Small intestine (tissue), 7 donors: ENCODE data around the gene TMEM37. TPM values are rescaled to one million over a fixed set of nuclear protein-coding genes. Genes with fewer than 3 reads are reported as not detected.

Source experiments
- DNase-seq, 2 donors: peaks; one replicate each; pipeline versions ENCODE4 v3.0.0 to v3.0.0-alpha.2; 2013
- FAIRE-seq: peaks from 2 replicates; lab custom pipeline; 2012; peaks lifted over from hg19 to GRCh38; lab: Jason Lieb, UNC
- H3K27ac ChIP-seq, 3 donors: one replicate each; pipeline ENCODE4 v1.5.1; 2013; ENCODE audit warnings: low read length in 2 of 3, mild to moderate bottlenecking in 2 of 3, control low read depth in 1 of 3, inconsistent platforms in 1 of 3, low read depth in 1 of 3, moderate library complexity in 1 of 3
- H3K27me3 ChIP-seq, 3 donors: one replicate each; pipeline ENCODE4 v1.6.1; 2013; ENCODE audit warnings: low read length in 3 of 3, inconsistent platforms in 1 of 3; ENCODE audit not compliant: control insufficient read depth in 3 of 3, insufficient read depth in 3 of 3
- H3K36me3 ChIP-seq, 3 donors: one replicate each; pipeline ENCODE4 v1.6.1; 2013; ENCODE audit warnings: low read length in 3 of 3, inconsistent platforms in 1 of 3, low read depth in 1 of 3, mild to moderate bottlenecking in 1 of 3, moderate library complexity in 1 of 3; ENCODE audit not compliant: control insufficient read depth in 3 of 3, insufficient read depth in 2 of 3
- H3K4me1 ChIP-seq, 3 donors: one replicate each; pipeline ENCODE4 v1.6.1; 2013; ENCODE audit warnings: low read length in 2 of 3, inconsistent platforms in 1 of 3, low read depth in 1 of 3, mild to moderate bottlenecking in 1 of 3, moderate library complexity in 1 of 3; ENCODE audit not compliant: control insufficient read depth in 3 of 3, insufficient read depth in 2 of 3
- H3K4me3 ChIP-seq, 3 donors: one replicate each; pipeline ENCODE4 v1.5.1; 2013; ENCODE audit warnings: low read length in 3 of 3, control low read depth in 1 of 3, inconsistent platforms in 1 of 3, low read depth in 1 of 3, mild to moderate bottlenecking in 1 of 3, moderate library complexity in 1 of 3
- H3K9me3 ChIP-seq, 2 donors: one replicate each; pipeline ENCODE4 v1.6.1; 2013; ENCODE audit warnings: low read depth in 1 of 2, low read length in 1 of 2; ENCODE audit not compliant: control insufficient read depth in 2 of 2, insufficient read depth in 1 of 2
- WGBS, 3 donors: extraction: QIAGEN DNeasy Blood & Tissue Kit; methylation state at CpG; one replicate each; pipeline ENCODE4 v1.1.7; 2013; 5-methylcytosine and 5-hydroxymethylcytosine counted together
- polyA plus RNA-seq, 4 donors: library from polyadenylated mRNA; stranded (reverse) in 3 of 4; unstranded in 1 of 4; fragments of 200-250 nt in 3 of 4; fragments of 120-200 nt in 1 of 4; gene quantifications; one replicate each; pipeline versions ENCODE4 v1.2.1 to v1.2.3, GENCODE V29; 2013
- donor health status: healthy with polysubstance abuse.
- donor health status: control.
- donor health status: control.
- donor health status: Bipolar disorder and iron deficiency.
- donor health status: healthy.

Gene TMEM37
- polyA plus RNA-seq, 4 donors, result 43.2 to 124 (median 84.3) TPM

- DNase-seq, result no peak
- 93 to 99% (median 94%) methylated on average over 7 of the region's 7 CpGs for WGBS, 3 donors
- H3K9me3 ChIP-seq, result no peaks in the 10 kb centered on the region
- no peak for FAIRE-seq
- peaks cover 0 to 34% (median 0%) of the 10 kb centered on the region in 3 donors for H3K36me3 ChIP-seq
- H3K4me3 ChIP-seq, result no peak overlapping the region
- no peaks in the 10 kb centered on the region for H3K27me3 ChIP-seq
- no peak overlapping the region for H3K27ac ChIP-seq
- no peaks in the 10 kb centered on the region for H3K4me1 ChIP-seq
Observed at GRCh38 chr2:119462574-119462973, 30.9 kb downstream of the TMEM37 start.

- WGBS, 3 donors, result 54 to 68% (median 59%) methylated on average over 4 of the region's 4 CpGs
- DNase-seq (no peak), FAIRE-seq (no peak)
- H3K4me1 ChIP-seq, result no peaks in the 10 kb centered on the region
- no peak overlapping the region for H3K27ac ChIP-seq
- H3K9me3 ChIP-seq, result no peaks in the 10 kb centered on the region
- H3K36me3 ChIP-seq, result peaks cover 0 to 34% (median 0%) of the 10 kb centered on the region in 3 donors
- H3K4me3 ChIP-seq, result no peak overlapping the region
- H3K27me3 ChIP-seq, result no peaks in the 10 kb centered on the region
Observed at GRCh38 chr2:119463136-119463535, 31.5 kb downstream of the TMEM37 start.

GRCh38 chr2:119463990-119464389 lies 32.3 kb downstream of the TMEM37 start:
- no peak for DNase-seq
- WGBS, 3 donors, result 89 to 95% (median 95%) methylated on average over 9 of the region's 9 CpGs
- H3K27ac ChIP-seq, result no peak overlapping the region
- H3K9me3 ChIP-seq, result no peaks in the 10 kb centered on the region
- H3K36me3 ChIP-seq, result peaks cover 0 to 39% (median 0%) of the 10 kb centered on the region in 3 donors
- H3K4me3 ChIP-seq, result no peak overlapping the region
- no peaks in the 10 kb centered on the region for H3K27me3 ChIP-seq
- no peak for FAIRE-seq
- H3K4me1 ChIP-seq, result no peaks in the 10 kb centered on the region

GRCh38 chr2:119464981-119465380 lies 33.3 kb downstream of the TMEM37 start:
- FAIRE-seq (no peak), DNase-seq (no peak)
- no peak overlapping the region for H3K27ac ChIP-seq
- H3K9me3 ChIP-seq, result no peaks in the 10 kb centered on the region
- 88 to 94% (median 93%) methylated on average over 4 of the region's 4 CpGs for WGBS, 3 donors
- no peaks in the 10 kb centered on the region for H3K27me3 ChIP-seq
- no peak overlapping the region for H3K4me3 ChIP-seq
- no peaks in the 10 kb centered on the region for H3K4me1 ChIP-seq
- H3K36me3 ChIP-seq, result peaks cover 0 to 44% (median 0%) of the 10 kb centered on the region in 3 donors

- 91 to 94% (median 91%) methylated on average over 11 of the region's 11 CpGs for WGBS, 3 donors
- Histone ChIP-seq H3K9me3 (no peaks in the 10 kb centered on the region), H3K4me1 (no peaks in the 10 kb centered on the region), H3K4me3 (no peak overlapping the region), H3K27ac (no peak overlapping the region), H3K27me3 (no peaks in the 10 kb centered on the region), H3K36me3 (peaks cover 0 to 43% (median 0%) of the 10 kb centered on the region in 3 donors)
- FAIRE-seq (no peak), DNase-seq (no peak)
Observed at GRCh38 chr2:119465687-119466086, 34.0 kb downstream of the TMEM37 start.

DNA sequence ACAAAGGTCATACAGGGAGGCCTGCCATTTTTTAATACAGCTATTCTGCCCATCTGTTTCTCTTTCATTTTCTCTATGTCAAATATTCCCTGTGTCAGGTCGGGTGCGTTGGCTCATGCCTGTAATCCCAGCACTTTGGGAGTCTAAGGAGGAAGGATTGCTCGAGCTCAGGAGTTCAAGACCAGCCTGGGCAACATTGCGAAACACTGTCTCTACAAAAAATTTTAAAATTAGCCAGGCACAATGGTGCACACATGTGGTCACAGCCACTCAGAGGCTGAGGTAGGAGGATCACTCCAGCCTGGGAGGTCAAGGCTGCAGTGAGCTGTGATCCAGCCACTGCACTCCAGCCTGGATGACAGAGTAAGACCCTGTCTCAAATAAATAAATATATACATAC lies 34.7 kb downstream of the TMEM37 start:
- peaks cover 0 to 43% (median 0%) of the 10 kb centered on the region in 3 donors for H3K36me3 ChIP-seq
- H3K9me3 ChIP-seq, result no peaks in the 10 kb centered on the region
- no peaks in the 10 kb centered on the region for H3K27me3 ChIP-seq
- FAIRE-seq (no peak), DNase-seq (no peak)
- no peak overlapping the region for H3K27ac ChIP-seq
- H3K4me3 ChIP-seq, result no peak overlapping the region
- 71 to 80% (median 78%) methylated on average over 4 of the region's 4 CpGs for WGBS, 3 donors
- no peaks in the 10 kb centered on the region for H3K4me1 ChIP-seq

DNA sequence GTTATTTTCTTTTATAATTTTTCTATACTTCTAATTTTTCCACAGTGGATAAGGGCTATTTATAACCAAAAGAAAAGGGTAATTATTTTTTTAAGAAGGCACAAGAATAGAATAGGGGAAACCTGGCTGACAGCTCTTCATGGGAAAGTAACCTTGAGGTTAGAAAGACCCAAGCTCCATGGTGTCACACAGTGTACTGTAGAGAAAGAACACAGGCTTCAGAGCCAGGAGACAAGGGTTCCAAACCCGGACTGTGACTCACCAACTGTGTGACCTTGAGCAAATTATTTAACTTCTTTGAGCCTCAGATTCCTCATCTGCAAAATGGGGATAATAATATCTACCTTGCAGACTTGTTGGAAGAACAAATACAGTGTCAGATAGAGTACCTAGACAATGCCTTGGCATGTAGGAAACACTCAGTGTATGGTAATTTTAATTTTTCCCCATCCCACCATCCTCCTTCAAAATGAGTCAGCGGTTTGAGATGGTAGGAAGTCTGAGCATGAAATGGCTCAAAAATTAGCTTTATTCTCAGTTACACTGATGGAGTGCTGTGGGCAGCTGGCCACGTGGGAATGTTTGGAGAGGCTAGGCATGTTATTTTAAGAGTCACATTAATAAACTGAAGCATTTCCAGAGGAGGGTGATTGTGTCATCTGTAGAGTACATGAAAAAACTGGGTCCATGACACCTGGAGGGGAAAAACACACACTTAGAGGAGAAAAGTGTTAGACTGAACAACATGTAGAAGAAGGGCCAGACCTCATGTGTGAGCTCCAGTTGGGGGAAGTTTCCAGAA lies 36.7 kb downstream of the TMEM37 start:
- Histone ChIP-seq H3K4me1 (no peaks in the 10 kb centered on the region), H3K27ac (no peak overlapping the region), H3K27me3 (no peaks in the 10 kb centered on the region), H3K4me3 (no peak overlapping the region), H3K36me3 (peaks cover 0 to 47% (median 0%) of the 10 kb centered on the region in 3 donors), H3K9me3 (no peaks in the 10 kb centered on the region)
- DNase-seq, result no peak
- 58 to 74% (median 61%) methylated on average over 3 of the region's 3 CpGs for WGBS, 3 donors
- no peak for FAIRE-seq

DNA sequence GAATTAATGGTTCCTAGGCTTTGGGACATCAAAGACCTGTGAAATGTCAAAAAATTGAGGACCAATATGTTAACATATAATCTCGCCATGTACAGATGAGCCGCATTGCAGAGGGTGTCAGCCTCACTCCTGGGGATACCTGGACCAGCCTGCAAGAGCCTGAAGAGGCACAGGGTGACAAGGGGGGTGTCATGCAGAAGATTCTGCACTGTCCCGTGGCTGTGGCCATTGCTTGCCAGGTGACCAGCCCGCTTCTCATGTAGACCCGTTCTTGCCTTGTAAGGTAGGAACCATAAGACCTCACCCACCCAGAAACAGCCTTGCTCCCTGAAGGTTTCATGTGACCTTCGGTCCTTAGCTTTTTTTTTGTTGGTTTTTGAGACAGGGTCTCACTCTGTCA lies 37.5 kb downstream of the TMEM37 start:
- peaks cover 0 to 50% (median 0%) of the 10 kb centered on the region in 3 donors for H3K36me3 ChIP-seq
- H3K9me3 ChIP-seq, result no peaks in the 10 kb centered on the region
- DNase-seq (no peak), FAIRE-seq (no peak)
- no peaks in the 10 kb centered on the region for H3K4me1 ChIP-seq
- H3K27me3 ChIP-seq, result no peaks in the 10 kb centered on the region
- no peak overlapping the region for H3K27ac ChIP-seq
- no peak overlapping the region for H3K4me3 ChIP-seq
- WGBS, 3 donors, result 80 to 85% (median 85%) methylated on average over 6 of the region's 6 CpGs
